ENCODE data around the gene IL23R. TPM values are rescaled to one million over a fixed set of nuclear protein-coding genes. Genes with fewer than 3 reads are reported as not detected.
"Not testable (repeated sequence)": the region's sequence is repeated elsewhere in the genome, so short reads cannot be mapped to it uniquely, and the experiment has no call there.

Gene IL23R
- total and polyA plus RNA-seq, 2 donors (not counting 1 experiment from before 2014, with no cell fraction given) = not detected

GRCh38 chr1:67146539-67146938 is 19.7 kb upstream of the IL23R start:
- ChIA-PET POLR2A (no interaction called here), CTCF (interaction anchor here (1.2 to 7.7 kb wide), 4 partner anchors 9 to 152 kb away, joined by 4 to 266 read pairs (median 6); no protein-coding TSS in a partner anchor)
- H3K9me3 ChIP-seq (ENCODE audit: control extremely low read depth in 1 of 3, control insufficient read depth in 2 of 3, insufficient read depth in 1 of 3, low read length in 2 of 3) = no peaks in the 10 kb centered on the region
- H3K27me3 ChIP-seq (replicated peaks in 1 of 4; ENCODE audit: control extremely low read depth in 1 of 4, control insufficient read depth in 3 of 4, insufficient read depth in 4 of 4, low read length in 3 of 4) = no peaks in the 10 kb centered on the region
- no peak overlapping the region for H3K9ac ChIP-seq (ENCODE audit: low read length)
- no peaks in the 10 kb centered on the region for H3K36me3 ChIP-seq (replicated peaks in 1 of 2; ENCODE audit: control extremely low read depth in 1 of 2, control insufficient read depth in 1 of 2, extremely low read depth in 1 of 2, insufficient read depth in 2 of 2, low read length in 1 of 2)
- H3K79me2 ChIP-seq (ENCODE audit: control insufficient read depth, insufficient read depth, low read length) = no peaks in the 10 kb centered on the region
- intact Hi-C loops (cut with micrococcal nuclease) = loop anchor here (5.0 kb wide), 1 partner anchor 34 kb away; no protein-coding TSS in a partner anchor
- H3K4me3 ChIP-seq (ENCODE audit: control extremely low read depth in 1 of 5, extremely low read depth in 1 of 5, insufficient read depth in 1 of 5, low read depth in 2 of 5, low read length in 4 of 5) = no peak overlapping the region
- no peak overlapping the region for H2AFZ ChIP-seq (ENCODE audit: insufficient read depth, low read depth, low read length, poor library complexity, severe bottlenecking)
- H3K27ac Mint-ChIP-seq = no peak overlapping the region
- H3K27me3 Mint-ChIP-seq = peaks cover under 1% of the 10 kb centered on the region
- no peak overlapping the region for H3K4me3 Mint-ChIP-seq
- H4K20me1 ChIP-seq (ENCODE audit: control insufficient read depth, insufficient read depth, low read length, poor library complexity, severe bottlenecking) = no peaks in the 10 kb centered on the region
- H3K4me1 ChIP-seq (ENCODE audit: control insufficient read depth in 2 of 2, insufficient read depth in 2 of 2, low read length in 2 of 2) = peaks cover 7 to 9% of the 10 kb centered on the region in 2 donors
- ATAC-seq (ENCODE audit: low read depth) = no peak
- 100% methylated on average over 1 of the region's 3 CpGs for WGBS (ENCODE audit: insufficient coverage)
- H3K9me3 Mint-ChIP-seq (ENCODE audit: insufficient read depth) = no peaks in the 10 kb centered on the region
- TF ChIP-seq EZH2 (IDR thresholded peaks at IDR 0.05; ENCODE audit: borderline replicate concordance, insufficient read depth, low read depth, low read length, poor library complexity, severe bottlenecking) (no peak), CTCF (IDR thresholded peaks at IDR 0.05) (no peak)
- H3K4me2 ChIP-seq (replicated peaks; ENCODE audit: low read depth, low read length, poor library complexity, severe bottlenecking) = no peak overlapping the region
- peaks cover 9% of the 10 kb centered on the region for H3K4me1 Mint-ChIP-seq
- no peak for DNase-seq
- H3K27ac ChIP-seq (ENCODE audit: low read length in 2 of 2) = no peak overlapping the region

- H3K4me3 Mint-ChIP-seq; H3K27me3 Mint-ChIP-seq; DNase-seq; ATAC-seq (ENCODE audit: low read depth); H3K9me3 Mint-ChIP-seq (ENCODE audit: insufficient read depth); H3K27ac ChIP-seq (ENCODE audit: low read length in 2 of 2); H4K20me1 ChIP-seq (ENCODE audit: control insufficient read depth, insufficient read depth, low read length, poor library complexity, severe bottlenecking); H3K9ac ChIP-seq (ENCODE audit: low read length); H3K4me2 ChIP-seq (replicated peaks; ENCODE audit: low read depth, low read length, poor library complexity, severe bottlenecking); H2AFZ ChIP-seq (ENCODE audit: insufficient read depth, low read depth, low read length, poor library complexity, severe bottlenecking); H3K4me1 Mint-ChIP-seq; H3K9me3 ChIP-seq (ENCODE audit: control extremely low read depth in 1 of 3, control insufficient read depth in 2 of 3, insufficient read depth in 1 of 3, low read length in 2 of 3); H3K36me3 ChIP-seq (replicated peaks in 1 of 2; ENCODE audit: control extremely low read depth in 1 of 2, control insufficient read depth in 1 of 2, extremely low read depth in 1 of 2, insufficient read depth in 2 of 2, low read length in 1 of 2); H3K27me3 ChIP-seq (replicated peaks in 1 of 4; ENCODE audit: control extremely low read depth in 1 of 4, control insufficient read depth in 3 of 4, insufficient read depth in 4 of 4, low read length in 3 of 4); H3K27ac Mint-ChIP-seq; POLR2A ChIA-PET; H3K79me2 ChIP-seq (ENCODE audit: control insufficient read depth, insufficient read depth, low read length); H3K4me1 ChIP-seq (ENCODE audit: control insufficient read depth in 2 of 2, insufficient read depth in 2 of 2, low read length in 2 of 2); H3K4me3 ChIP-seq (ENCODE audit: control extremely low read depth in 1 of 5, extremely low read depth in 1 of 5, insufficient read depth in 1 of 5, low read depth in 2 of 5, low read length in 4 of 5): not testable (repeated sequence)
- 95% methylated on average over 20 of the region's 20 CpGs for WGBS (ENCODE audit: insufficient coverage)
- CTCF ChIA-PET = interaction anchor here (0.6 to 7.7 kb wide), 25 partner anchors 13 to 390 kb away, joined by 3 to 266 read pairs (median 11); partner anchors contain the start of genes C1orf141 and SLC35D1
- intact Hi-C loops (cut with micrococcal nuclease) = loop anchor here (2.0 to 5.0 kb wide), 2 partner anchors 36 to 217 kb away; no protein-coding TSS in a partner anchor
Measured at GRCh38 chr1:67147973-67148372, 18.3 kb upstream of the IL23R start.
